Measurements from ENCODE around the gene FCAMR. TPM values are rescaled to one million over a fixed set of nuclear protein-coding genes. Genes with fewer than 3 reads are reported as not detected.

The FCAMR gene
- total RNA-seq, 1 donor from 2014 or later, result not detected

DNA sequence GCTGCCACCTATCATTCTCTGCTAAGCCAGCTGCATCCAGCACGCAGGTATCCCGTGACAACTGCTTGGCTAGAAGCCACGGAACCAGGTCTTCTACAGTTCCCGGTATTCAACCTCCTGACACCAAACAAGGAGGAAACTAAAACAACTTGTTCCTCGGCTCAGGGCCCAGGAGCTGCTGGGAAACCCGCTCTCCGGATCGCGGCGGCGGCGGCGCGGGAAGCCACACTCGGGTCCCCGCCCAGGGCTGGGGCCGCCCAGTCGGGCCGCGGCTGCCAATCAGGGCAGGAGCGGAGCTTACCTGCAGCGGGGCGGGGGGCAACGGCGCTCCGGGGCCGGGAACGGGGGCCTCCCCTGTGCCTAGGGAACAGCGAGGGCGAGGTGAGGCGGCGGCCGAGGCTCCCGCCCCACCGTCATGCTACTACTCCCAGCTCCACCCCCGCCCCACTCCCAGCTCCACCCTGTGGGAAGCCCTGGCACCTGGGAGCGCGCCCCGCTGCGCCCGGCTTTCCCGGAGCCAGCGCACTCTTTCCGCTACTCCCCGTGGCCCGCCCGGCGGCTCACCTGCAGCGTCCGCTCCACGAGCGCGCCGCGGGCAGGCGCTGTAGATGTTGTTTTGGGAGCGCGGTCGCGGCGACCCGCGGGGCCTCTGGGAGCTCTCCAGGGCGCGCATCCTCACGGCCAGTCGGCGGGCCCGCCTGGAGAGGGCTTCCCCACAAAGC is 60.9 kb downstream of the FCAMR start:
- DNase-seq (ENCODE audit: low spot score), result peak; percentile 57
- Mint-ChIP-seq H3K36me3 (ENCODE audit: low read depth, unreplicated experiment) (peaks cover under 1% of the 10 kb centered on the region), H3K4me3 (ENCODE audit: unreplicated experiment) (peak overlapping the region; percentile 82), H3K4me1 (ENCODE audit: unreplicated experiment) (peaks cover 25% of the 10 kb centered on the region), H3K27ac (ENCODE audit: unreplicated experiment) (no peak overlapping the region), H3K27me3 (ENCODE audit: unreplicated experiment) (peaks cover 9% of the 10 kb centered on the region), H3K9me3 (ENCODE audit: unreplicated experiment) (no peaks in the 10 kb centered on the region)
- TF ChIP-seq, protein P1, sequence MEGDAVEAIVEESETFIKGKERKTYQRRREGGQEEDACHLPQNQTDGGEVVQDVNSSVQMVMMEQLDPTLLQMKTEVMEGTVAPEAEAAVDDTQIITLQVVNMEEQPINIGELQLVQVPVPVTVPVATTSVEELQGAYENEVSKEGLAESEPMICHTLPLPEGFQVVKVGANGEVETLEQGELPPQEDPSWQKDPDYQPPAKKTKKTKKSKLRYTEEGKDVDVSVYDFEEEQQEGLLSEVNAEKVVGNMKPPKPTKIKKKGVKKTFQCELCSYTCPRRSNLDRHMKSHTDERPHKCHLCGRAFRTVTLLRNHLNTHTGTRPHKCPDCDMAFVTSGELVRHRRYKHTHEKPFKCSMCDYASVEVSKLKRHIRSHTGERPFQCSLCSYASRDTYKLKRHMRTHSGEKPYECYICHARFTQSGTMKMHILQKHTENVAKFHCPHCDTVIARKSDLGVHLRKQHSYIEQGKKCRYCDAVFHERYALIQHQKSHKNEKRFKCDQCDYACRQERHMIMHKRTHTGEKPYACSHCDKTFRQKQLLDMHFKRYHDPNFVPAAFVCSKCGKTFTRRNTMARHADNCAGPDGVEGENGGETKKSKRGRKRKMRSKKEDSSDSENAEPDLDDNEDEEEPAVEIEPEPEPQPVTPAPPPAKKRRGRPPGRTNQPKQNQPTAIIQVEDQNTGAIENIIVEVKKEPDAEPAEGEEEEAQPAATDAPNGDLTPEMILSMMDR (IDR thresholded peaks at IDR 0.05; ENCODE audit: unreplicated experiment), result no peak

DNA sequence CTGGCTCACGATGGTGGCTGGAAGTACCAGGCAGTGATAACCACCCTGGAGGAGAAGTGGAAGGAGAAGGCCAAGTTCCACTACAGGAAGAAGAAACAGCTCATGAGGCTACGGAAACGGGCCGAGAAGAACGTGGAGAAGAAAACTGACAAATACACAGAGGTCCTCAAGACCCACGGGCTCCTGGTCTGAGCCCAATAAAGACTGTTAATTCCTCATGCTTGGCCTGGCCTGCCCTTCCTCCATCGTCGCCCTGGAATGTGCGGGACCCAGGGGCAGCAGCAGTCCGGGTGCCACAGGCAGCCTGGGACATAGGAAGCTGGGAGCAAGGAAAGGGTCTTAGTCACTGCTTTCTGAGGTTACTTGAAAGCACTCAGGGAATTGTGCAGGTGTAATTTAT is 62.2 kb downstream of the FCAMR start:
- DNase-seq (ENCODE audit: low spot score), result no peak
- Mint-ChIP-seq H3K36me3 (ENCODE audit: low read depth, unreplicated experiment) (peaks cover 3% of the 10 kb centered on the region), H3K27ac (ENCODE audit: unreplicated experiment) (peak overlapping the region; percentile 7), H3K4me1 (ENCODE audit: unreplicated experiment) (peaks cover 25% of the 10 kb centered on the region), H3K4me3 (ENCODE audit: unreplicated experiment) (no peak overlapping the region), H3K27me3 (ENCODE audit: unreplicated experiment) (peaks cover 6% of the 10 kb centered on the region), H3K9me3 (ENCODE audit: unreplicated experiment) (no peaks in the 10 kb centered on the region)
- TF ChIP-seq, protein P1 (IDR thresholded peaks at IDR 0.05; ENCODE audit: unreplicated experiment), result no peak

Other genes with a start within 250 kb of the FCAMR start
- gene IL19, start 199.7 kb downstream of the FCAMR start, total RNA-seq (ENCODE audit: unreplicated experiment), result not detected
- gene IL10, start 198.0 kb downstream of the FCAMR start, total RNA-seq (ENCODE audit: unreplicated experiment), result not detected
- not detected for gene IL20, start 104.8 kb downstream of the FCAMR start, total RNA-seq (ENCODE audit: unreplicated experiment)
- not detected for gene IL24, start 73.0 kb downstream of the FCAMR start, total RNA-seq (ENCODE audit: unreplicated experiment)
- gene FCMR, start 48.5 kb downstream of the FCAMR start, total RNA-seq (ENCODE audit: unreplicated experiment), result 8.4 TPM
- not detected for gene PIGR, start 24.0 kb downstream of the FCAMR start, total RNA-seq (ENCODE audit: unreplicated experiment)
- 0.08 TPM for gene C1orf116, start 62.3 kb upstream of the FCAMR start, total RNA-seq (ENCODE audit: unreplicated experiment)
- gene YOD1, start 80.7 kb upstream of the FCAMR start, total RNA-seq (ENCODE audit: unreplicated experiment), result 9.0 TPM
- 8.9 TPM for gene PFKFB2, start 82.8 kb upstream of the FCAMR start, total RNA-seq (ENCODE audit: unreplicated experiment)
- 6.6 TPM for gene C4BPB, start 118.4 kb upstream of the FCAMR start, total RNA-seq (ENCODE audit: unreplicated experiment)
- not detected for gene C4BPA, start 133.8 kb upstream of the FCAMR start, total RNA-seq (ENCODE audit: unreplicated experiment)